ENCODE measurements around the gene CCR8.

GRCh38 chr3:39327746-39328349 lies 1.7 kb upstream of the CCR8 start:
- TF ChIP-seq POLR2A (IDR thresholded peaks at IDR 0.05): no peak
- no peak for TF ChIP-seq CTCF (IDR thresholded peaks at IDR 0.05)

Measured in adrenal gland (tissue), 5 donors.